ENCODE data around the gene PAQR8.

The PAQR8 gene

GRCh38 chr6:52333840-52334200, 28.1 kb upstream of the PAQR8 start:
- TF ChIP-seq CTCF (IDR thresholded peaks at IDR 0.05; ENCODE audit: insufficient read depth, low read length, missing control alignments): no peak
- ChIA-PET CTCF (interaction anchor here (1.1 kb wide), 1 partner anchor 48 kb away, joined by 3 read pairs; no protein-coding TSS in a partner anchor), POLR2A (no interaction called here)
- H3K4me3 ChIP-seq (ENCODE audit: low read depth, low read length): no peak overlapping the region
- no peak for DNase-seq (ENCODE audit: low read depth, low spot score)

GRCh38 chr6:52335576-52335975, 26.4 kb upstream of the PAQR8 start:
- ChIA-PET CTCF (no interaction called here), POLR2A (no interaction called here)
- H3K4me3 ChIP-seq (ENCODE audit: low read depth, low read length): no peak overlapping the region
- TF ChIP-seq CTCF (IDR thresholded peaks at IDR 0.05; ENCODE audit: insufficient read depth, low read length, missing control alignments): no peak
- DNase-seq (ENCODE audit: low read depth, low spot score): no peak

- no peak overlapping the region for H3K4me3 ChIP-seq (ENCODE audit: low read depth, low read length)
- TF ChIP-seq CTCF (IDR thresholded peaks at IDR 0.05; ENCODE audit: insufficient read depth, low read length, missing control alignments): no peak
- no peak for DNase-seq (ENCODE audit: low read depth, low spot score)
- ChIA-PET CTCF (interaction anchor here (1.5 kb wide), 1 partner anchor 14 kb away, joined by 4 read pairs; no protein-coding TSS in a partner anchor), POLR2A (no interaction called here)
Measured at GRCh38 chr6:52336919-52337561, 24.9 kb upstream of the PAQR8 start.

GRCh38 chr6:52337633-52338290, 24.2 kb upstream of the PAQR8 start:
- CTCF ChIA-PET: interaction anchor here (0.7 to 1.5 kb wide), 2 partner anchors 8 to 14 kb away, joined by 3 to 4 read pairs; no protein-coding TSS in a partner anchor
- no peak overlapping the region for H3K4me3 ChIP-seq (ENCODE audit: low read depth, low read length)
- no peak for TF ChIP-seq CTCF (IDR thresholded peaks at IDR 0.05; ENCODE audit: insufficient read depth, low read length, missing control alignments)
- DNase-seq (ENCODE audit: low read depth, low spot score): no peak
- POLR2A ChIA-PET: no interaction called here

GRCh38 chr6:52340603-52340880, 21.4 kb upstream of the PAQR8 start:
- DNase-seq (ENCODE audit: low read depth, low spot score): no peak
- H3K4me3 ChIP-seq (ENCODE audit: low read depth, low read length): no peak overlapping the region
- ChIA-PET POLR2A (interaction anchor here (0.7 kb wide), 1 partner anchor 12 kb away, joined by 3 read pairs; no protein-coding TSS in a partner anchor), CTCF (interaction anchor here (1.0 to 1.7 kb wide), 2 partner anchors 38 to 52 kb away, joined by 3 read pairs; no protein-coding TSS in a partner anchor)
- TF ChIP-seq CTCF (IDR thresholded peaks at IDR 0.05; ENCODE audit: insufficient read depth, low read length, missing control alignments): no peak

GRCh38 chr6:52341561-52342260, 20.2 kb upstream of the PAQR8 start:
- ChIA-PET POLR2A (no interaction called here), CTCF (interaction anchor here (1.0 kb wide), 1 partner anchor 39 kb away, joined by 3 read pairs; no protein-coding TSS in a partner anchor)
- no peak overlapping the region for H3K4me3 ChIP-seq (ENCODE audit: low read depth, low read length)
- no peak for TF ChIP-seq CTCF (IDR thresholded peaks at IDR 0.05; ENCODE audit: insufficient read depth, low read length, missing control alignments)
- no peak for DNase-seq (ENCODE audit: low read depth, low spot score)

Measured in AG04449 (cell line).